Adrenal gland (tissue), 12 donors: ENCODE measurements around the gene OTOF. TPM values are rescaled to one million over a fixed set of nuclear protein-coding genes. Genes with fewer than 3 reads are reported as not detected.

Source experiments
- DNase-seq, 7 donors: peaks; one replicate each; pipeline ENCODE4 v3.0.0-alpha.2; 2019 to 2020
- H3K27ac ChIP-seq, 5 donors: fragments of 200-600 bp; sonication (generic) in 4 of 5; 1 replicate in 3 of 5; 2 replicates in 2 of 5; pipeline versions ENCODE4 v1.5.1 to v1.8.0; 2016 to 2020; ENCODE audit warnings: mild to moderate bottlenecking in 1 of 5
- H3K27me3 ChIP-seq: fragments of 200-600 bp; 2 replicates; pipeline ENCODE4 v1.8.0; 2021
- H3K36me3 ChIP-seq, 2 donors: fragments of 200-600 bp; replicated peaks in 1 of 2; 1 replicate in 1 of 2; 2 replicates in 1 of 2; pipeline versions ENCODE4 v1.5.1 to v1.8.0; 2018 to 2022
- H3K4me1 ChIP-seq, 2 donors: fragments of 200-600 bp; replicated peaks in 1 of 2; 1 replicate in 1 of 2; 2 replicates in 1 of 2; pipeline versions ENCODE4 v1.5.1 to v1.8.0; 2018 to 2021
- H3K4me3 ChIP-seq, 4 donors: fragments of 200-600 bp; sonication (generic) in 3 of 4; one replicate each; pipeline ENCODE4 v1.5.1; 2016 to 2018
- H3K9me3 ChIP-seq, 3 donors: fragments of 200-600 bp; sonication (generic) in 1 of 3; replicated peaks in 1 of 3; 1 replicate in 2 of 3; 2 replicates in 1 of 3; pipeline versions ENCODE4 v1.5.1 to v1.8.0; 2016 to 2021
- POLR2A ChIP-seq, 2 donors: fragments of 450-650 bp; IDR thresholded peaks; one replicate each; pipeline ENCODE4 v1.6.1; 2017; ENCODE audit warnings: antibody characterized with exemption in 2 of 2, mild to moderate bottlenecking in 2 of 2, moderate library complexity in 1 of 2
- WGBS, 4 donors: extraction: QIAGEN DNeasy Blood & Tissue Kit in 2 of 4; methylation state at CpG; one replicate each; pipeline versions ENCODE4 v1.1.5 to v1.1.7; 2013 to 2017; 5-methylcytosine and 5-hydroxymethylcytosine counted together
- intact Hi-C, 2 donors: fragments of 100-400 bp; cut with DNase I; formaldehyde crosslinking; loops; one replicate each; pipeline versions ENCODE4 v1.14.1 to v1.15.0; 2022 to 2023
- polyA plus RNA-seq, 3 donors: library from polyadenylated mRNA; stranded (reverse); fragments of 200-250 nt in 2 of 3; fragments of 350-450 nt in 1 of 3; fragmentation: Illumina TruSeq in 1 of 3; extraction: RNeasy Lipid Tissue Mini Kit (QIAGEN cat#74804) in 1 of 3; gene quantifications; one replicate each; pipeline ENCODE4 v1.2.3, GENCODE V29; 2013 to 2014
- total RNA-seq, 9 donors: library from RNA; depleted of rRNA in 4 of 9; stranded (reverse); fragments of >200 nt in 4 of 9; fragments of 120-200 nt in 1 of 9; fragmentation: NEBNext Ultra II Directional in 1 of 9; extraction: Animal tissue kit (Norgen Biotek cat#: 25700) in 1 of 9; gene quantifications; one replicate each; pipeline versions ENCODE4 v1.1.0 to v1.2.4, GENCODE V29; 2013 to 2023
- TF ChIP-seq, protein P1 (sequence below), 6 experiments: fragments of 450-650 bp in 4 of 6; fragments of 200-600 bp in 2 of 6; sonication (generic) in 1 of 6; IDR thresholded peaks; 1 replicate in 5 of 6; 2 replicates in 1 of 6; pipeline versions ENCODE4 v1.5.1 to v1.8.0; 2016 to 2021; ENCODE audit warnings: antibody characterized with exemption in 6 of 6, mild to moderate bottlenecking in 2 of 6, moderate library complexity in 1 of 6
- donor health status: healthy with polysubstance abuse.
- donor health status: Bipolar disorder and iron deficiency.
- donor health status: DM: yes; HTN: yes; CAD: no.
- donor health status: DM: no; HTN: no; CAD: no.
- donor health status: DM: no; HTN: no; CAD: no.
- donor health status: DM: yes; HTN: yes; CAD: no.

OTOF gene
- total and polyA plus RNA-seq, 12 donors: 0.18 to 2.0 (median 1.1) TPM

DNA sequence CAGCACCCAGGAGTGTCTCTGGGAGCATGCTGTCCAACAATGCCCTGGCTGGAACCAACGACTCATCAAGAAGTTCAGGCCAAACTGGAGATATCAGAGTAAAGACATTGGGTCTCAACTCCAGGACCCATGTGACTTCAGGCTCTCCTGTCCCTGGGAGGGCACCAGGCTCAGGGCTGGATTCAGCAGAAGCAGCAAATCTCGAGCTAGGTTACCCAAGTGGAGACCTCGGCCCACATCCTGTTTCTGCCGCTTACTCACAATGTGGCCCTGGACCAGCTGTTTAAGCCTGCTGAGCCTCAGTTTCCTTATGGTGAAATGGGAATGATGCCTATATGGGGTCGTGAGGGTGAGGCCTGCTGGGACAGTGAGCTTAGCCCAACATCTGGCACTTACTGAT, 9.3 kb upstream of the OTOF start:
- no peak overlapping the region for H3K27ac ChIP-seq
- H3K36me3 ChIP-seq: no peaks in the 10 kb centered on the region
- H3K4me1 ChIP-seq: peaks cover 17 to 24% of the 10 kb centered on the region in 2 donors
- H3K27me3 ChIP-seq: no peaks in the 10 kb centered on the region
- no peak overlapping the region for H3K4me3 ChIP-seq
- no peaks in the 10 kb centered on the region for H3K9me3 ChIP-seq
- intact Hi-C loops: no loop called here
- no peak for DNase-seq
- TF ChIP-seq, protein P1, sequence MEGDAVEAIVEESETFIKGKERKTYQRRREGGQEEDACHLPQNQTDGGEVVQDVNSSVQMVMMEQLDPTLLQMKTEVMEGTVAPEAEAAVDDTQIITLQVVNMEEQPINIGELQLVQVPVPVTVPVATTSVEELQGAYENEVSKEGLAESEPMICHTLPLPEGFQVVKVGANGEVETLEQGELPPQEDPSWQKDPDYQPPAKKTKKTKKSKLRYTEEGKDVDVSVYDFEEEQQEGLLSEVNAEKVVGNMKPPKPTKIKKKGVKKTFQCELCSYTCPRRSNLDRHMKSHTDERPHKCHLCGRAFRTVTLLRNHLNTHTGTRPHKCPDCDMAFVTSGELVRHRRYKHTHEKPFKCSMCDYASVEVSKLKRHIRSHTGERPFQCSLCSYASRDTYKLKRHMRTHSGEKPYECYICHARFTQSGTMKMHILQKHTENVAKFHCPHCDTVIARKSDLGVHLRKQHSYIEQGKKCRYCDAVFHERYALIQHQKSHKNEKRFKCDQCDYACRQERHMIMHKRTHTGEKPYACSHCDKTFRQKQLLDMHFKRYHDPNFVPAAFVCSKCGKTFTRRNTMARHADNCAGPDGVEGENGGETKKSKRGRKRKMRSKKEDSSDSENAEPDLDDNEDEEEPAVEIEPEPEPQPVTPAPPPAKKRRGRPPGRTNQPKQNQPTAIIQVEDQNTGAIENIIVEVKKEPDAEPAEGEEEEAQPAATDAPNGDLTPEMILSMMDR (IDR thresholded peaks at IDR 0.05): no peak
- no peak for TF ChIP-seq POLR2A (IDR thresholded peaks at IDR 0.05)
- WGBS, 4 donors: 75 to 91% (median 88%) methylated on average over 4 to 5 of the region's 5 CpGs

DNA sequence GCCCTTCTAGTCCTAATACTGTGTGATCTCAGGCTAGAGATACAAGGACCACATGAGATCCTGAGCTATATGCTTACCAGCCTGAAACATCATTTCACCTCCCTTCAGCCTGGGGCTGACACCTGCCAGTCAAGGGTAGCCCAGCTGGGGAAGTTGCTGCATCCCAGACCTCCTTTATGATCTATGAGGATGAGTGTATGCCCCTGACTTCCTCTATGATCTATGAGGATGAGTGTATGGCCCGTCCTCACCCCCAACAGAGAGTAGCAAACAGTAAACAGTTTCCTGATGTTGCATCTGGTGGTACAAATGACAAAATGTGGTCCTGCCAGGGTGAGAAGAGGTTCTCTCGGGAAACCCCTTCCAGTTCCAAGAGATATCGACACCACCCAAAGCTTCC, 8.9 kb upstream of the OTOF start:
- Histone ChIP-seq H3K4me1 (peaks cover 17 to 28% of the 10 kb centered on the region in 2 donors), H3K36me3 (no peaks in the 10 kb centered on the region), H3K9me3 (no peaks in the 10 kb centered on the region), H3K4me3 (no peak overlapping the region), H3K27ac (no peak overlapping the region), H3K27me3 (no peaks in the 10 kb centered on the region)
- WGBS, 4 donors: 92 to 95% (median 93%) methylated on average over 3 of the region's 3 CpGs
- DNase-seq: no peak
- intact Hi-C loops: no loop called here
- no peak for TF ChIP-seq POLR2A (IDR thresholded peaks at IDR 0.05)
- TF ChIP-seq, protein P1 (IDR thresholded peaks at IDR 0.05): no peak

DNA sequence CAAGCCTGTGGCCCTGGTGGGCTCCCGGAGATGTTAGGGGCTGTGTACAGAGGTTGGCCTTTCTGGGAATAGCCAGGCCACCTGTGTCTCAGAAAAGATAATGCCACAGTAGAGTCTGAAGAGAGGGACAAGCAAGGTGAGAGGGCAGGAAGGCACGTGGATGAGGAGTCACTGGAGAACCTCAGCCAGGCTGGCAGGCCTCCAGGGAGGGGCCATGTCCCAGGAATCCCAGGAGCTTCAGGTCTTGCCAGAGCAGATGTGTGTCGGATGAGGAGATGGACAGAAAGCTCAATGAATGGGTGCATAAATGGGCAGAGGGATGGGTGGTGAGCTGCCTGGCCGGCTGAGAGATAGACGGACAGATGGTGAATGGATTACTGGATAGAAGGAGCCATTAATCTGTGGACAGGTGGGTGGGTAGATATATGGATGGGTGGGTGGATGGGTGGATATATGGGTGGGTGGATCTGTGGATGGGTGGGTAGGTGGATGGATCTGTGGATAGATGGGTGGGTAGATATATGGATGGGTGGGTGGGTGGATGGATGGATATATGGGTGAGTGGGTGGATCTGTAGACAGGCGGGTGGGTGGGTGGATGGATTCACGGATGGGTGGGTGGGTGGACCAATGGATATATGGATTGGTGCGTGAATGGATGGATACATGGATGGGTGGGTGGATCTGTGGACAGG, 7.9 kb upstream of the OTOF start:
- WGBS, 4 donors: 82 to 93% (median 89%) methylated on average over 7 to 8 of the region's 8 CpGs
- H3K27ac ChIP-seq: no peak overlapping the region
- intact Hi-C loops: no loop called here
- H3K4me1 ChIP-seq: peaks cover 20 to 37% of the 10 kb centered on the region in 2 donors
- H3K4me3 ChIP-seq: no peak overlapping the region
- no peaks in the 10 kb centered on the region for H3K36me3 ChIP-seq
- no peaks in the 10 kb centered on the region for H3K27me3 ChIP-seq
- no peak for DNase-seq
- H3K9me3 ChIP-seq: no peaks in the 10 kb centered on the region
- TF ChIP-seq POLR2A (IDR thresholded peaks at IDR 0.05): no peak
- TF ChIP-seq, protein P1 (IDR thresholded peaks at IDR 0.05): no peak

DNA sequence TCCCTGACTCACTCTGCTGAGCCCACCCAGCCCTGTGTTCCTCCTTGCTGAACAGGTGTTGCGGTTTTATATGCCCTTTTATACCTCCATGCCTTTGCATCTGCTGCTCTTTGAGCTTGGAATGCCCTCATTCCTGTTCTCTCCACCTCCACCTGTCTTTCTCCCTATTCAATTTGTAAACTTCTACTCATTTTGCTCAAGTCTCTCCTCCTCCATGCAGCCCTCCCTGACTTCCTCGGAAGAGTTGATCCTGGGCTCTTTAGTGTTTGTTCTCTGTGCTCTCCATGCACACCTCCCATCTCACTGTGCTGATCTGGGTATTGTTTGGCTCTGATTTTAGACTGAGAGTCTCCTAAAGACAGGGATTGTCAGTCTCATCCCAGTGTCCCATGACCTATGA, 7.2 kb upstream of the OTOF start:
- TF ChIP-seq, protein P1 (IDR thresholded peaks at IDR 0.05): no peak
- TF ChIP-seq POLR2A (IDR thresholded peaks at IDR 0.05): no peak
- no peaks in the 10 kb centered on the region for H3K27me3 ChIP-seq
- 90 to 98% (median 95%) methylated on average over 2 of the region's 2 CpGs for WGBS, 4 donors
- no peaks in the 10 kb centered on the region for H3K9me3 ChIP-seq
- H3K36me3 ChIP-seq: no peaks in the 10 kb centered on the region
- DNase-seq: no peak
- H3K27ac ChIP-seq: no peak overlapping the region
- H3K4me3 ChIP-seq: no peak overlapping the region
- peaks cover 20 to 39% of the 10 kb centered on the region in 2 donors for H3K4me1 ChIP-seq
- intact Hi-C loops: no loop called here
